Fibroblast of peridontal ligament (primary cell): Measurements from ENCODE around the gene AOAH.
A peak's percentile ranks its signal among the peaks of the same experiment; 100 is the strongest.

Source experiments
- DNase-seq: peaks from one replicate; pipeline ENCODE4 v3.0.0-alpha.2; 2010; ENCODE audit errors: extremely low read depth

Gene AOAH

GRCh38 chr7:36692456-36692855, 31.8 kb downstream of the AOAH start:
- DNase-seq, result no peak

GRCh38 chr7:36691983-36692382, 32.3 kb downstream of the AOAH start:
- DNase-seq, result no peak

- DNase-seq, result no peak
Observed at GRCh38 chr7:36690514-36691187, 33.6 kb downstream of the AOAH start.

GRCh38 chr7:36690041-36690440, 34.3 kb downstream of the AOAH start:
- DNase-seq, result no peak

- DNase-seq, result no peak
Observed at GRCh38 chr7:36686499-36686898, 37.8 kb downstream of the AOAH start.

GRCh38 chr7:36684954-36685353, 39.3 kb downstream of the AOAH start:
- DNase-seq, result no peak

GRCh38 chr7:36683695-36684357, 40.5 kb downstream of the AOAH start:
- DNase-seq, result no peak

- DNase-seq, result no peak
Observed at GRCh38 chr7:36683111-36683510, 41.2 kb downstream of the AOAH start.

GRCh38 chr7:36682102-36682501, 42.2 kb downstream of the AOAH start:
- DNase-seq, result no peak

GRCh38 chr7:36677769-36678437, 46.4 kb downstream of the AOAH start:
- DNase-seq, result no peak

- no peak for DNase-seq
Observed at GRCh38 chr7:36673703-36674102, 50.6 kb downstream of the AOAH start.

- no peak for DNase-seq
Observed at GRCh38 chr7:36671432-36671829, 52.9 kb downstream of the AOAH start.

GRCh38 chr7:36670585-36671431, 53.5 kb downstream of the AOAH start:
- peak; percentile 71 for DNase-seq

- DNase-seq, result no peak
Observed at GRCh38 chr7:36668750-36669149, 55.5 kb downstream of the AOAH start.

- no peak for DNase-seq
Observed at GRCh38 chr7:36668080-36668479, 56.2 kb downstream of the AOAH start.

- DNase-seq, result no peak
Observed at GRCh38 chr7:36667007-36667745, 57.1 kb downstream of the AOAH start.

GRCh38 chr7:36663481-36663880, 60.8 kb downstream of the AOAH start:
- DNase-seq, result peak; percentile 37

GRCh38 chr7:36661135-36661840, 63.0 kb downstream of the AOAH start:
- DNase-seq, result no peak

- DNase-seq, result no peak
Observed at GRCh38 chr7:36659638-36660341, 64.5 kb downstream of the AOAH start.

GRCh38 chr7:36659172-36659516, 65.2 kb downstream of the AOAH start:
- DNase-seq, result peak; percentile 59
